OCI-LY7 (cell line): Measurements from ENCODE around the gene THRA. TPM values are rescaled to one million over a fixed set of nuclear protein-coding genes. Genes with fewer than 3 reads are reported as not detected.

Experiments used
- BruUV-seq: library from RNA; stranded (reverse); fragments of 400-500 nt; replicated peaks from 2 replicates; lab custom pipeline; 2021; lab: Mats Ljungman, UMichigan
- CTCF ChIA-PET: fragments of 300-600 bp; sonication (Branson Sonifier 250); formaldehyde crosslinking; loops from one replicate; lab custom pipeline; 2022; ENCODE audit warnings: antibody characterized with exemption; ENCODE audit not compliant: unreplicated experiment; lab: Charles Lee
- POLR2A ChIA-PET: fragments of 300-600 bp; sonication (Branson Sonifier 250); formaldehyde crosslinking; loops from one replicate; lab custom pipeline; 2022; ENCODE audit warnings: antibody characterized with exemption; lab: Charles Lee
- DNase-seq: peaks from one replicate; pipeline ENCODE4 v3.0.0-alpha.2; 2015; ENCODE audit warnings: low spot score
- H2AFZ ChIP-seq: fragments of 200-600 bp; sonication (generic), shearing (Covaris generic); 2 replicates; pipeline ENCODE4 v1.6.1; 2014; ENCODE audit warnings: mild to moderate bottlenecking, antibody characterized with exemption, low read length, moderate library complexity
- H3K27ac ChIP-seq: fragments of 200-600 bp; sonication (generic); 2 replicates; pipeline ENCODE4 v1.5.1; 2014; ENCODE audit warnings: mixed run types, low read depth, mild to moderate bottlenecking, moderate library complexity, low read length, inconsistent platforms; ENCODE audit not compliant: poor library complexity, severe bottlenecking
- H3K36me3 ChIP-seq: fragments of 200-600 bp; sonication (generic); 2 replicates; pipeline ENCODE4 v1.6.1; 2014; ENCODE audit warnings: mild to moderate bottlenecking, antibody characterized with exemption, low read length, moderate library complexity, mixed read lengths; ENCODE audit not compliant: insufficient read depth
- H3K4me1 ChIP-seq: fragments of 200-600 bp; sonication (generic); 2 replicates; pipeline ENCODE4 v1.5.1; 2014; ENCODE audit warnings: mild to moderate bottlenecking, low read length; ENCODE audit not compliant: insufficient read depth, poor library complexity, severe bottlenecking
- H3K4me2 ChIP-seq: fragments of 200-600 bp; sonication (generic); 2 replicates; pipeline ENCODE4 v1.6.1; 2014; ENCODE audit warnings: mild to moderate bottlenecking, low read length
- H3K4me3 ChIP-seq: fragments of 200-600 bp; sonication (generic); 2 replicates; pipeline ENCODE4 v1.5.1; 2014; ENCODE audit warnings: mild to moderate bottlenecking, low read depth, low read length; ENCODE audit not compliant: poor library complexity, severe bottlenecking
- H3K79me2 ChIP-seq: fragments of 200-600 bp; sonication (generic); 2 replicates; pipeline ENCODE4 v1.6.1; 2016; ENCODE audit warnings: low read depth, mild to moderate bottlenecking, low read length, moderate library complexity, mixed read lengths; ENCODE audit not compliant: insufficient read depth
- H3K9me2 ChIP-seq: fragments of 200-600 bp; sonication (generic); 2 replicates; pipeline ENCODE4 v1.6.1; 2016; ENCODE audit warnings: mild to moderate bottlenecking, low read length, mixed read lengths; ENCODE audit not compliant: insufficient read depth
- H3K9me3 ChIP-seq: fragments of 200-600 bp; sonication (generic); 2 replicates; pipeline ENCODE4 v1.6.1; 2014; ENCODE audit warnings: mild to moderate bottlenecking, mixed run types, low read length, mixed read lengths
- H4K20me1 ChIP-seq: fragments of 200-600 bp; sonication (generic); 2 replicates; pipeline ENCODE4 v1.6.1; 2014; ENCODE audit warnings: mild to moderate bottlenecking, antibody characterized with exemption, low read length, moderate library complexity, mixed read lengths; ENCODE audit not compliant: insufficient read depth
- EZH2phosphoT487 ChIP-seq: fragments of 200-600 bp; sonication (generic); IDR thresholded peaks from 2 replicates; pipeline ENCODE4 v1.6.1; 2018; ENCODE audit warnings: low read depth, borderline replicate concordance, mild to moderate bottlenecking, mixed run types, antibody characterized with exemption, low read length, moderate library complexity, mixed read lengths
- intact Hi-C: fragments of 100-400 bp; cut with micrococcal nuclease; formaldehyde crosslinking; loops from one replicate; pipeline ENCODE4 v1.10.0; 2022; ENCODE audit not compliant: unreplicated experiment
- total RNA-seq, 2 experiments: library from RNA; depleted of rRNA in 1 of 2; stranded (reverse); fragments of >200 nt in 1 of 2; shearing (Covaris generic) in 1 of 2; gene quantifications; 2 replicates each; pipeline ENCODE4 v1.2.3, GENCODE V29; 2014 to 2022
- TF ChIP-seq, protein P1 (sequence below): fragments of 200-600 bp; sonication (generic); conservative IDR thresholded peaks from 2 replicates; pipeline ENCODE4 v1.5.1; 2014; ENCODE audit warnings: mild to moderate bottlenecking, antibody characterized with exemption, low read length, moderate library complexity, mixed read lengths

The THRA gene
- total RNA-seq, 2 experiments from 2014 or later = 3.9 to 9.3 TPM

DNA sequence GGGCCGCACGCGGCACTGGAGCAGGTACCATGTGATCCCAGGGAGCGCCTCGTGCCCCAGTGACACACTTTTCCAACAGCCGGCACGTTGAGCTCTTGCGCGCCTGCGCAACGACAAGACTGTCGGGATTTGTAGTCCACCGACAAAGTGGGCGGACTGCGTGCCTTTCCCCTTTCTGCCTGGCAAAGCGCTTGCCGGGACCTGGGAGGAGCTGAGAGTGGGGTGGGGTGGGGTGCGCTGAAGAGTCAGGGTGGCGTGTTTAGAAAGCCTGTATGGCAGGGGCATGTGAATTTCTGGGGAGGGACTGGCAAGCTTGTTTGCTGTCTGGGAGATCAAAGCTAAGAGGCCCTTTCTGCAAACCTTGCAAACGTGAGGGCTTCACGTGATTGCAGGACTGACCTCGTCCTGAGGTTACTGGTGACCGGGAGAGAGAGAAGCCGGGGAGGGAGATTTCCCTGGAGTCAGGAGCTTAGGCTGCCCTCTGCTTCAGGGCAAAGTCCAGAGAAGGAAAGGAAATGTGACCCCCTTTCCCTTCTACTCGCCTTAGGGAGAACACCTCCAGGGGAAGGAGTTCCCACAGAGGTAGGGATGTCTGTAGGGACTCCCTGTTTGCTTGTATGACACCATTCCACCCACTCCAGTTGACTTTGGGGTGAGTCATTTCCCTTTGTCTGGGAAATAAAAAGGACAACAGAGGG, 38.1 kb downstream of the THRA start:
- H3K36me3 ChIP-seq = peaks cover 19% of the 10 kb centered on the region
- BruUV-seq = no TSS peak
- H3K27ac ChIP-seq = peak overlapping the region; percentile 19
- peak overlapping the region; percentile 78 for H3K4me3 ChIP-seq
- TF ChIP-seq, protein P1, sequence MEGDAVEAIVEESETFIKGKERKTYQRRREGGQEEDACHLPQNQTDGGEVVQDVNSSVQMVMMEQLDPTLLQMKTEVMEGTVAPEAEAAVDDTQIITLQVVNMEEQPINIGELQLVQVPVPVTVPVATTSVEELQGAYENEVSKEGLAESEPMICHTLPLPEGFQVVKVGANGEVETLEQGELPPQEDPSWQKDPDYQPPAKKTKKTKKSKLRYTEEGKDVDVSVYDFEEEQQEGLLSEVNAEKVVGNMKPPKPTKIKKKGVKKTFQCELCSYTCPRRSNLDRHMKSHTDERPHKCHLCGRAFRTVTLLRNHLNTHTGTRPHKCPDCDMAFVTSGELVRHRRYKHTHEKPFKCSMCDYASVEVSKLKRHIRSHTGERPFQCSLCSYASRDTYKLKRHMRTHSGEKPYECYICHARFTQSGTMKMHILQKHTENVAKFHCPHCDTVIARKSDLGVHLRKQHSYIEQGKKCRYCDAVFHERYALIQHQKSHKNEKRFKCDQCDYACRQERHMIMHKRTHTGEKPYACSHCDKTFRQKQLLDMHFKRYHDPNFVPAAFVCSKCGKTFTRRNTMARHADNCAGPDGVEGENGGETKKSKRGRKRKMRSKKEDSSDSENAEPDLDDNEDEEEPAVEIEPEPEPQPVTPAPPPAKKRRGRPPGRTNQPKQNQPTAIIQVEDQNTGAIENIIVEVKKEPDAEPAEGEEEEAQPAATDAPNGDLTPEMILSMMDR = no peak
- no peak for TF ChIP-seq EZH2phosphoT487
- peak; percentile 93 for DNase-seq
- intact Hi-C loops = no loop called here
- ChIA-PET POLR2A (interaction anchor here (0.6 to 4.8 kb wide), 7 partner anchors 9 to 1199 kb away, joined by 3 to 52 read pairs (median 6); partner anchors contain the start of gene MED24), CTCF (interaction anchor here (0.6 to 1.8 kb wide), 6 partner anchors 9 to 34 kb away, joined by 3 to 17 read pairs (median 3); no protein-coding TSS in a partner anchor)
- H3K9me2 ChIP-seq = no peaks in the 10 kb centered on the region
- peak overlapping the region; percentile 98 for H3K4me2 ChIP-seq
- H3K9me3 ChIP-seq = no peaks in the 10 kb centered on the region
- H3K4me1 ChIP-seq = peaks cover 51% of the 10 kb centered on the region
- H3K79me2 ChIP-seq = peaks cover 16% of the 10 kb centered on the region; the same call in 1 of the 2 replicates
- no peaks in the 10 kb centered on the region for H4K20me1 ChIP-seq
- peak overlapping the region; percentile 82 for H2AFZ ChIP-seq

DNA sequence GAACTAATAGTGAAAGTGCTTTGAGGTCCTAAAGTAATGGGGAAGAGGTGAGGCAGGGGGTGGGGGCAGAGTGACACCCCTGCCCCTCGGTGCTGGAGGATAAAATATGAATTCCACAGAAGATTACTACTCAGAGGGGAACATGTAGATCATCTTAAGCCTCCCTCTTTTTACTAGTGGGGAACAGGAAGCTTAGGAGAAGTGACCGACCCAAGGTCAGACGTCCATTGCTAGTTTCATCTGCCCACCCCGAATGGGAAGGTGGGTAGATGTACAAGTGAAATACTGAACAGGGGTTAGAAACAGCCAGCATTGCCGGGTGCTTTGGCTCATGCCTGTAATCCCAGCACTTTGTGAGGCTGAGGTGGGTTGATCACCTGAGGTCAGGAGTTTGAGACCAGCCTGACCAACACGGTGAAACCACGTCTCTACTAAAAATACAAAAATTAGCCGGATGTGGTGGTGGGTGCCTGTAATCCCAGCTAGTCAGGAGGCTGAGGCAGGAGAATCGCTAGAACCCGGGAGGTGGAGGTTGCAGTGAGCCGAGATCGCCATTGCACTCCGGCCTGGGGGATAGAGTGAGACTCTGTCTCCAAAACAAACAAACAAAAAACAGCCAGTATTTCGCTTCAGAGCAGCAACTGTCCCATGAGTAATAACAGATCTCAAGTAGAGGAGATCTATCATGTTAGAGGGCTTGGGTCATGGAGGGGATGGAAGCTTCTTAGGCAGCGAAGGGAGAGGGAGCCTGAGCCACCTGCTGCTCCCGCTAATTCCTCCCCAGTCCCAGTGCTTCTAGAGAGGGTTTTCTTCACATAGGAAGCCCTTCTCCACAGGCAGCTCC, 38.8 kb downstream of the THRA start:
- POLR2A ChIA-PET = interaction anchor here (1.2 to 4.8 kb wide), 2 partner anchors 11 to 47 kb away, joined by 7 to 52 read pairs; partner anchors contain the start of gene MED24
- no peak overlapping the region for H3K27ac ChIP-seq
- peak overlapping the region; percentile 98 for H3K4me2 ChIP-seq
- BruUV-seq = no TSS peak
- peak overlapping the region; percentile 78 for H3K4me3 ChIP-seq
- H3K36me3 ChIP-seq = peaks cover 11% of the 10 kb centered on the region
- no peaks in the 10 kb centered on the region for H4K20me1 ChIP-seq
- peaks cover 43% of the 10 kb centered on the region for H3K4me1 ChIP-seq
- CTCF ChIA-PET = interaction anchor here (0.6 to 1.8 kb wide), 3 partner anchors 10 to 75 kb away, joined by 3 to 17 read pairs (median 3); no protein-coding TSS in a partner anchor
- TF ChIP-seq, protein P1 = no peak
- no peak for TF ChIP-seq EZH2phosphoT487
- H3K9me2 ChIP-seq = no peaks in the 10 kb centered on the region
- H3K9me3 ChIP-seq = no peaks in the 10 kb centered on the region
- no peak for DNase-seq
- peak overlapping the region; percentile 82 for H2AFZ ChIP-seq
- peaks cover 16% of the 10 kb centered on the region; the same call in 1 of the 2 replicates for H3K79me2 ChIP-seq
- intact Hi-C loops = no loop called here
